H1 (cell line): ENCODE data around the gene OR5C1. TPM values are rescaled to one million over a fixed set of nuclear protein-coding genes. Genes with fewer than 3 reads are reported as not detected.

ENCODE experiments used
- CTCF ChIA-PET: fragments of 300-600 bp; sonication (Branson Sonifier 250); formaldehyde crosslinking; loops from one replicate; lab custom pipeline; 2021; ENCODE audit not compliant: partially characterized antibody; lab: Charles Lee
- POLR2A ChIA-PET: fragments of 300-600 bp; sonication (Branson Sonifier 250); formaldehyde crosslinking; loops from one replicate; lab custom pipeline; 2021; ENCODE audit warnings: inconsistent platforms; ENCODE audit not compliant: partially characterized antibody; lab: Charles Lee
- DNase-seq, 2 experiments: peaks; one replicate each; pipeline versions ENCODE4 v3.0.0 to v3.0.0-alpha.2; 2010 to 2022; ENCODE audit warnings: low spot score in 2 of 2, low read depth in 1 of 2, mixed read lengths in 1 of 2
- FAIRE-seq: peaks from 2 replicates; lab custom pipeline; 2011; peaks lifted over from hg19 to GRCh38; lab: Jason Lieb, UNC
- H2AFZ ChIP-seq: 2 replicates; pipeline ENCODE4 v1.8.1; 2012; ENCODE audit warnings: low read length, inconsistent platforms
- H2AK5ac ChIP-seq: 2 replicates; pipeline ENCODE4 v1.6.1; 2013; ENCODE audit warnings: low read depth, low read length
- H2BK120ac ChIP-seq: replicated peaks from 2 replicates; pipeline ENCODE3; 2013; ENCODE audit warnings: low read depth, low read length, inconsistent platforms
- H2BK12ac ChIP-seq: 2 replicates; pipeline ENCODE4 v1.6.1; 2013; ENCODE audit warnings: low read depth, low read length
- H2BK15ac ChIP-seq: 2 replicates; pipeline ENCODE4 v1.6.1; 2013; ENCODE audit warnings: low read length
- H2BK20ac ChIP-seq: 2 replicates; pipeline ENCODE4 v1.6.1; 2013; ENCODE audit warnings: low read length
- H2BK5ac ChIP-seq: 2 replicates; pipeline ENCODE4 v1.6.1; 2013; ENCODE audit warnings: low read depth, low read length
- H3K14ac ChIP-seq: 2 replicates; pipeline ENCODE4 v1.6.1; 2013; ENCODE audit warnings: inconsistent platforms; ENCODE audit not compliant: insufficient read length
- H3K18ac ChIP-seq: 2 replicates; pipeline ENCODE4 v1.6.1; 2013; ENCODE audit warnings: low read length; ENCODE audit errors: extremely low read depth
- H3K23ac ChIP-seq: 2 replicates; pipeline ENCODE4 v1.6.1; 2013; ENCODE audit warnings: inconsistent platforms; ENCODE audit not compliant: insufficient read length
- H3K23me2 ChIP-seq: 2 replicates; pipeline ENCODE4 v1.6.1; 2013; ENCODE audit warnings: low read depth, low read length
- H3K27ac ChIP-seq: 2 replicates; pipeline ENCODE4 v1.6.1; 2011; ENCODE audit warnings: low read depth, low read length, inconsistent platforms
- H3K27me3 ChIP-seq, 4 experiments: replicated peaks in 1 of 4; 1 replicate in 1 of 4; 2 replicates in 3 of 4; pipeline versions ENCODE4 v1.6.1 to v1.8.1; 2011 to 2013; ENCODE audit warnings: low read length in 3 of 4, mild to moderate bottlenecking in 3 of 4, inconsistent platforms in 2 of 4, mixed read lengths in 2 of 4, moderate library complexity in 1 of 4; ENCODE audit not compliant: control insufficient read depth in 3 of 4, insufficient read depth in 3 of 4; ENCODE audit errors: extremely low read depth in 1 of 4
- H3K36me3 ChIP-seq, 4 experiments: 2 replicates each; pipeline versions ENCODE4 v1.6.1 to v1.8.1; 2011 to 2013; ENCODE audit warnings: mild to moderate bottlenecking in 4 of 4, low read length in 3 of 4, moderate library complexity in 2 of 4, control low read depth in 1 of 4, inconsistent platforms in 1 of 4; ENCODE audit not compliant: insufficient read depth in 4 of 4, control insufficient read depth in 2 of 4
- H3K4ac ChIP-seq: replicated peaks from 2 replicates; pipeline ENCODE3; 2013; ENCODE audit warnings: low read length, low read depth, mixed read lengths, inconsistent platforms; ENCODE audit not compliant: insufficient read length
- H3K4me1 ChIP-seq, 4 experiments: replicated peaks in 1 of 4; 1 replicate in 1 of 4; 2 replicates in 3 of 4; pipeline versions ENCODE4 v1.6.1 to v1.8.1; 2011 to 2013; ENCODE audit warnings: low read length in 3 of 4, inconsistent platforms in 2 of 4, mixed read lengths in 1 of 4; ENCODE audit not compliant: insufficient read depth in 4 of 4, control insufficient read depth in 3 of 4
- H3K4me2 ChIP-seq, 2 experiments: 2 replicates each; pipeline versions ENCODE4 v1.6.1 to v1.8.1; 2011 to 2013; ENCODE audit warnings: low read depth in 2 of 2, low read length in 2 of 2, control low read depth in 1 of 2, inconsistent platforms in 1 of 2, mild to moderate bottlenecking in 1 of 2; ENCODE audit not compliant: insufficient read depth in 1 of 2
- H3K4me3 ChIP-seq, 4 experiments: fragments of 200-600, 300-600 bp in 1 of 4; sonication (generic), shearing (Covaris generic), sonication (Bioruptor Twin) in 1 of 4; 2 replicates each; pipeline versions ENCODE4 v1.5.1 to v1.8.1; 2011 to 2016; ENCODE audit warnings: low read length in 4 of 4, low read depth in 3 of 4, control low read depth in 2 of 4, inconsistent platforms in 2 of 4, mild to moderate bottlenecking in 2 of 4, mixed read lengths in 1 of 4, moderate library complexity in 1 of 4; ENCODE audit not compliant: insufficient read depth in 2 of 4; ENCODE audit errors: extremely low read depth in 1 of 4
- H3K56ac ChIP-seq: replicated peaks from 2 replicates; pipeline ENCODE3; 2013; ENCODE audit warnings: low read depth, mild to moderate bottlenecking, mixed read lengths, low read length, inconsistent platforms; ENCODE audit not compliant: insufficient read length
- H3K79me1 ChIP-seq: 2 replicates; pipeline ENCODE4 v1.6.1; 2013; ENCODE audit warnings: low read depth, low read length, control low read depth
- H3K79me2 ChIP-seq, 2 experiments: 2 replicates each; pipeline versions ENCODE4 v1.6.1 to v1.8.1; 2012 to 2013; ENCODE audit warnings: low read length in 2 of 2, mild to moderate bottlenecking in 2 of 2, inconsistent platforms in 1 of 2; ENCODE audit not compliant: insufficient read depth in 2 of 2, control insufficient read depth in 1 of 2
- H3K9ac ChIP-seq, 4 experiments: replicated peaks in 1 of 4; 1 replicate in 1 of 4; 2 replicates in 3 of 4; pipeline versions ENCODE4 v1.6.1 to v1.8.1; 2011 to 2013; ENCODE audit warnings: low read depth in 3 of 4, low read length in 3 of 4, control low read depth in 2 of 4, mild to moderate bottlenecking in 2 of 4, moderate library complexity in 2 of 4, inconsistent platforms in 1 of 4; ENCODE audit errors: extremely low read depth in 1 of 4
- H3K9me3 ChIP-seq, 2 experiments: 2 replicates each; pipeline versions ENCODE4 v1.6.1 to v1.8.1; 2012 to 2013; ENCODE audit warnings: mild to moderate bottlenecking in 2 of 2, moderate library complexity in 2 of 2, control low read depth in 1 of 2, inconsistent platforms in 1 of 2, low read depth in 1 of 2, low read length in 1 of 2, mixed read lengths in 1 of 2; ENCODE audit not compliant: insufficient read depth in 2 of 2
- H4K20me1 ChIP-seq, 2 experiments: replicated peaks in 1 of 2; 2 replicates each; pipeline versions ENCODE3 to v1.8.1; 2011 to 2013; ENCODE audit warnings: inconsistent platforms in 2 of 2, low read length in 2 of 2, mild to moderate bottlenecking in 1 of 2; ENCODE audit not compliant: insufficient read depth in 2 of 2, control insufficient read depth in 1 of 2
- H4K5ac ChIP-seq: 2 replicates; pipeline ENCODE4 v1.6.1; 2013; ENCODE audit warnings: low read length, low read depth, mixed read lengths, inconsistent platforms; ENCODE audit not compliant: insufficient read length
- H4K8ac ChIP-seq: 2 replicates; pipeline ENCODE4 v1.8.0; 2013; ENCODE audit warnings: mild to moderate bottlenecking, moderate library complexity, low read length, inconsistent platforms; ENCODE audit not compliant: insufficient read depth; ENCODE audit errors: extremely low read depth
- H4K91ac ChIP-seq: replicated peaks from 2 replicates; pipeline ENCODE3; 2013; ENCODE audit warnings: low read length, mixed read lengths, inconsistent platforms; ENCODE audit not compliant: insufficient read length
- CBX5 ChIP-seq: fragments of 300-800, 300-1000 bp; sonication (generic); IDR thresholded peaks from 2 replicates; pipeline ENCODE4 v1.7.1; 2016; ENCODE audit warnings: antibody characterized with exemption, low read length, low read depth
- CHD1 ChIP-seq: IDR thresholded peaks from 2 replicates; pipeline ENCODE4 v1.6.1; 2012; ENCODE audit warnings: low read depth, low read length, improper control_type of control experiment
- JUN ChIP-seq: IDR thresholded peaks from 2 replicates; pipeline ENCODE4 v1.6.1; 2011; ENCODE audit warnings: low read depth, mild to moderate bottlenecking, improper control_type of control experiment, low read length
- KDM1A ChIP-seq: fragments of 200-600, 300-600 bp; sonication (generic); IDR thresholded peaks from 2 replicates; pipeline ENCODE4 v1.7.1; 2016; ENCODE audit warnings: mild to moderate bottlenecking, low read length, borderline replicate concordance
- SAP30 ChIP-seq: fragments of 300-600 bp; sonication (generic); IDR thresholded peaks from 2 replicates; pipeline ENCODE4 v1.7.1; 2012; ENCODE audit warnings: low read length, moderate library complexity, mild to moderate bottlenecking, inconsistent platforms; ENCODE audit not compliant: insufficient read depth, insufficient replicate concordance
- WGBS, 2 experiments: shearing (Covaris generic) in 1 of 2; methylation state at CpG; one replicate each; pipeline versions ENCODE4 v1.1.6 to v1.1.7; 2013 to 2015; ENCODE audit warnings: low lambda C conversion rate in 2 of 2, mixed read lengths in 2 of 2, inconsistent platforms in 1 of 2, low coverage in 1 of 2, missing lambda C conversion rate in 1 of 2; ENCODE audit not compliant: insufficient replicate concordance in 2 of 2, insufficient coverage in 1 of 2, insufficient read length in 1 of 2; ENCODE audit errors: extremely low coverage in 1 of 2, missing lambda C conversion rate in 1 of 2; 5-methylcytosine and 5-hydroxymethylcytosine counted together
- polyA plus RNA-seq, 7 experiments: library from polyadenylated mRNA; depleted of rRNA in 3 of 7; stranded (reverse) in 5 of 7; unstranded in 2 of 7; fragments of >200 nt in 5 of 7; fragments of 200-250 nt in 2 of 7; gene quantifications; 1 replicate in 5 of 7; 2 replicates in 1 of 7; 4 replicates in 1 of 7; pipeline versions ENCODE4 v1.2.1 to v1.2.3, GENCODE V29; 2011 to 2013; ENCODE audit warnings: missing spikeins in 2 of 7, mixed read lengths in 2 of 7
- total RNA-seq: library from RNA; stranded (reverse); fragmentation: NEBNext Ultra II Directional; extraction: Animal tissue kit (Norgen Biotek cat#: 25700); gene quantifications from 2 replicates; pipeline ENCODE4 v1.2.1, GENCODE V29; 2021

OR5C1 gene
- total and polyA plus RNA-seq, 2 of the 8 experiments (the other 6 are each of a cell fraction or from before 2014, with no cell fraction given) = not detected

- no peak overlapping the region for H3K4me2 ChIP-seq
- no peak overlapping the region for H3K18ac ChIP-seq
- no peak overlapping the region for H3K4ac ChIP-seq
- no peaks in the 10 kb centered on the region for H3K27me3 ChIP-seq
- no peak overlapping the region for H2BK15ac ChIP-seq
- no peak overlapping the region for H4K8ac ChIP-seq
- no peak overlapping the region for H3K9ac ChIP-seq
- H2BK12ac ChIP-seq = no peak overlapping the region
- no peaks in the 10 kb centered on the region; the same call in none of the 2 replicates for H3K79me1 ChIP-seq
- peaks cover 0 to 3% (median 0%) of the 10 kb centered on the region in 4 experiments; a peak in 1 of 7 replicates for H3K4me1 ChIP-seq
- H4K20me1 ChIP-seq = peaks cover 6 to 15% of the 10 kb centered on the region in 2 experiments
- no peak overlapping the region for H2BK120ac ChIP-seq
- peaks cover 5 to 35% of the 10 kb centered on the region in 2 experiments; a peak in 3 of 4 replicates for H3K79me2 ChIP-seq
- H3K27ac ChIP-seq = no peak overlapping the region
- POLR2A ChIA-PET = interaction anchor here (1.2 kb wide), 1 partner anchor 39 kb away, joined by 3 read pairs; no protein-coding TSS in a partner anchor
- no peak overlapping the region for H4K5ac ChIP-seq
- no peak for FAIRE-seq
- no peak overlapping the region for H3K56ac ChIP-seq
- H2BK5ac ChIP-seq = no peak overlapping the region
- H3K14ac ChIP-seq = no peak overlapping the region
- CTCF ChIA-PET = interaction anchor here (0.6 to 2.1 kb wide), 3 partner anchors 13 to 828 kb away, joined by 3 to 8 read pairs (median 3); no protein-coding TSS in a partner anchor
- H4K91ac ChIP-seq = no peak overlapping the region
- H3K4me3 ChIP-seq = no peak overlapping the region
- H2AFZ ChIP-seq = no peak overlapping the region
- DNase-seq = no peak
- peaks cover 10 to 58% (median 38%) of the 10 kb centered on the region in 4 experiments for H3K36me3 ChIP-seq
- H3K9me3 ChIP-seq = no peaks in the 10 kb centered on the region
- WGBS, 2 experiments = 91% methylated on average over 4 of the region's 4 CpGs; no CpG with 5 or more reads in 1 of the 2 experiments
- H3K23me2 ChIP-seq = peaks cover 1% of the 10 kb centered on the region; the same call in 1 of the 2 replicates
- no peak overlapping the region for H2AK5ac ChIP-seq
- TF ChIP-seq SAP30 (no peak), CHD1 (no peak), JUN (no peak), CBX5 (no peak), KDM1A (no peak)
- no peak overlapping the region for H3K23ac ChIP-seq
- no peak overlapping the region for H2BK20ac ChIP-seq
These were observed 34.2 kb downstream of the OR5C1 start for GRCh38 chr9:122822938-122823337.
